HepG2 (cell line): ENCODE measurements around the gene TAB3. TPM values are rescaled to one million over a fixed set of nuclear protein-coding genes. Genes with fewer than 3 reads are reported as not detected.

Experiments
- ADNP ChIP-seq: sonication (generic); formaldehyde crosslinking; IDR thresholded peaks from 2 replicates; pipeline ENCODE4 v1.4.0; 2020; ENCODE audit warnings: missing genetic modification reagents
- GFI1 ChIP-seq: sonication (generic); formaldehyde crosslinking; IDR thresholded peaks from 2 replicates; pipeline ENCODE4 v1.5.0; 2020; ENCODE audit warnings: missing genetic modification reagents, mild to moderate bottlenecking, borderline replicate concordance
- HIC2 ChIP-seq: sonication (generic); formaldehyde crosslinking; IDR thresholded peaks from 2 replicates; pipeline ENCODE4 v1.9.0; 2022; ENCODE audit warnings: low read depth, missing genetic modification reagents
- IKZF1 ChIP-seq: fragments of 450-650 bp; IDR thresholded peaks from 2 replicates; pipeline ENCODE4 v1.7.1; 2016
- REPIN1 ChIP-seq: sonication (generic); formaldehyde crosslinking; IDR thresholded peaks from 2 replicates; pipeline ENCODE4 v1.8.0; 2022; ENCODE audit warnings: missing genetic modification reagents, low read depth, mild to moderate bottlenecking, borderline replicate concordance
- SRF ChIP-seq: IDR thresholded peaks from 2 replicates; pipeline ENCODE4 v1.6.1; 2011; ENCODE audit warnings: mild to moderate bottlenecking, low read depth, low read length, moderate library complexity
- SRSF9 ChIP-seq: fragments of 200-400 bp; formaldehyde crosslinking; IDR thresholded peaks from 2 replicates; pipeline ENCODE4 v1.6.1; 2018; ENCODE audit warnings: borderline replicate concordance, mild to moderate bottlenecking, low read depth, low read length; ENCODE audit not compliant: insufficient read depth, poor library complexity, severe bottlenecking
- TBX3 ChIP-seq: fragments of 450-650 bp; IDR thresholded peaks from 2 replicates; pipeline ENCODE4 v1.6.1; 2017; ENCODE audit warnings: antibody characterized with exemption, mild to moderate bottlenecking, inconsistent platforms, borderline replicate concordance
- YEATS4 ChIP-seq: sonication (generic); formaldehyde crosslinking; IDR thresholded peaks from 2 replicates; pipeline ENCODE4 v1.4.0; 2020; ENCODE audit warnings: missing genetic modification reagents, borderline replicate concordance
- ZBTB34 ChIP-seq: sonication (generic); formaldehyde crosslinking; IDR thresholded peaks from 2 replicates; pipeline ENCODE4 v1.8.0; 2022; ENCODE audit warnings: mild to moderate bottlenecking, missing genetic modification reagents
- ZBTB7B ChIP-seq: sonication (generic); formaldehyde crosslinking; IDR thresholded peaks from 2 replicates; pipeline ENCODE4 v1.4.0; 2020; ENCODE audit warnings: missing genetic modification reagents
- ZNF234 ChIP-seq: sonication (generic); formaldehyde crosslinking; conservative IDR thresholded peaks from 2 replicates; pipeline ENCODE4 v1.5.1; 2020; ENCODE audit warnings: mild to moderate bottlenecking, missing genetic modification reagents
- ZNF264 ChIP-seq: sonication (generic); formaldehyde crosslinking; IDR thresholded peaks from 2 replicates; pipeline ENCODE4 v1.4.0; 2020; ENCODE audit warnings: missing genetic modification reagents
- ZNF280B ChIP-seq: sonication (generic); formaldehyde crosslinking; IDR thresholded peaks from 2 replicates; pipeline ENCODE4 v1.5.0; 2020; ENCODE audit warnings: missing genetic modification reagents, mild to moderate bottlenecking, borderline replicate concordance
- ZNF331 ChIP-seq: sonication (generic); formaldehyde crosslinking; IDR thresholded peaks from 2 replicates; pipeline ENCODE4 v1.4.0; 2020; ENCODE audit warnings: missing genetic modification reagents
- ZNF350 ChIP-seq: sonication (generic); formaldehyde crosslinking; IDR thresholded peaks from 2 replicates; pipeline ENCODE4 v1.4.0; 2020; ENCODE audit warnings: mild to moderate bottlenecking, low read depth, missing genetic modification reagents, borderline replicate concordance
- ZNF460 ChIP-seq: sonication (generic); formaldehyde crosslinking; IDR thresholded peaks from 2 replicates; pipeline ENCODE4 v1.5.1; 2020; ENCODE audit warnings: missing genetic modification reagents, mild to moderate bottlenecking, borderline replicate concordance
- ZNF619 ChIP-seq: sonication (generic); formaldehyde crosslinking; IDR thresholded peaks from 2 replicates; pipeline ENCODE4 v1.4.0; 2020; ENCODE audit warnings: mild to moderate bottlenecking, missing genetic modification reagents
- ZNF639 ChIP-seq: conservative IDR thresholded peaks from 2 replicates; pipeline ENCODE4 v1.6.1; 2018; ENCODE audit warnings: missing genetic modification reagents
- ZNF672 ChIP-seq: sonication (generic); formaldehyde crosslinking; IDR thresholded peaks from 2 replicates; pipeline ENCODE4 v1.8.1; 2022; ENCODE audit warnings: missing genetic modification reagents
- ZNF761 ChIP-seq: sonication (generic); formaldehyde crosslinking; conservative IDR thresholded peaks from 2 replicates; pipeline ENCODE4 v1.4.0; 2020; ENCODE audit warnings: mild to moderate bottlenecking, missing genetic modification reagents
- ZNF773 ChIP-seq: sonication (generic); formaldehyde crosslinking; IDR thresholded peaks from 2 replicates; pipeline ENCODE4 v1.4.0; 2020; ENCODE audit warnings: missing genetic modification reagents, borderline replicate concordance
- ZNF841 ChIP-seq: sonication (generic); formaldehyde crosslinking; IDR thresholded peaks from 2 replicates; pipeline ENCODE4 v1.8.1; 2023; ENCODE audit warnings: missing genetic modification reagents, borderline replicate concordance
- ZSCAN21 ChIP-seq: sonication (generic); formaldehyde crosslinking; IDR thresholded peaks from 2 replicates; pipeline ENCODE4 v1.8.0; 2022; ENCODE audit warnings: mild to moderate bottlenecking, missing genetic modification reagents, moderate library complexity, borderline replicate concordance
- polyA plus RNA-seq, 8 experiments: library from polyadenylated mRNA; depleted of rRNA in 3 of 8; stranded (reverse) in 7 of 8; unstranded in 1 of 8; fragments of >200 nt; fragmentation: Illumina TruSeq in 4 of 8; extraction: Trizol in 4 of 8; gene quantifications; 2 replicates each; pipeline versions ENCODE4 v1.2.1 to v1.2.3, GENCODE V29; 2011 to 2016; ENCODE audit warnings: low read depth in 4 of 8, missing spikeins in 1 of 8, mixed read lengths in 1 of 8; ENCODE audit not compliant: insufficient read depth in 1 of 8
- total RNA-seq, 5 experiments: library from RNA; depleted of rRNA; stranded (reverse); fragments of >200 nt; fragmentation: Illumina TruSeq; extraction: Trizol; gene quantifications; 2 replicates each; pipeline ENCODE4 v1.2.3, GENCODE V29; 2016; ENCODE audit warnings: low read depth in 1 of 5

The TAB3 gene
- total and polyA plus RNA-seq, 2 of the 13 experiments (the other 11 are each of a cell fraction or from before 2014, with no cell fraction given), result 27.2 to 59.8 TPM

- TF ChIP-seq ZNF280B, result no peak
- 0 out of 2 replicates have a peak, but pooled peaks have one; percentile 46 for TF ChIP-seq ZNF264 (CRISPR knock-in tag)
- TF ChIP-seq ZNF841 (CRISPR knock-in tag), result no peak
- no peak for TF ChIP-seq ZSCAN21 (CRISPR knock-in tag)
- TF ChIP-seq ZNF761 (CRISPR knock-in tag), result no peak
- no peak for TF ChIP-seq ZNF350 (CRISPR knock-in tag)
- TF ChIP-seq HIC2, result no peak
- TF ChIP-seq ZNF672, result no peak
- no peak for TF ChIP-seq ADNP (CRISPR knock-in tag)
- TF ChIP-seq ZBTB7B, result 0 out of 2 replicates have a peak, but pooled peaks have one; percentile 37
- TF ChIP-seq ZNF619 (CRISPR knock-in tag), result no peak
- peak; percentile 71; the same call in 1 of the 2 replicates for TF ChIP-seq ZNF331 (CRISPR knock-in tag)
- TF ChIP-seq SRSF9, result no peak
- TF ChIP-seq SRF, result 0 out of 2 replicates have a peak, but pooled peaks have one; percentile 19
- TF ChIP-seq ZBTB34 (CRISPR knock-in tag), result no peak
- no peak for TF ChIP-seq REPIN1 (CRISPR knock-in tag)
- TF ChIP-seq ZNF234 (CRISPR knock-in tag), result no peak
- peak; percentile 95 for TF ChIP-seq GFI1
- 0 out of 2 replicates have a peak, but pooled peaks have one; percentile 11 for TF ChIP-seq TBX3
- peak; percentile 50; the same call in 1 of the 2 replicates for TF ChIP-seq YEATS4 (CRISPR knock-in tag)
- no peak for TF ChIP-seq ZNF639 (CRISPR knock-in tag)
- no peak for TF ChIP-seq ZNF460 (CRISPR knock-in tag)
- no peak for TF ChIP-seq ZNF773 (CRISPR knock-in tag)
- no peak for TF ChIP-seq IKZF1
Observed at GRCh38 chrX:30835373-30835772, 53.7 kb downstream of the TAB3 start (continued).
